ENCODE results near the gene GALNT16.

GRCh38 chr14:69232388-69232787 is 27.6 kb upstream of the GALNT16 start:
- TF ChIP-seq POLR2AphosphoS5 (IDR thresholded peaks at IDR 0.05; ENCODE audit: low read depth, low read length) (no peak), GTF2F1 (IDR thresholded peaks at IDR 0.05; ENCODE audit: borderline replicate concordance, low read depth, low read length) (no peak), RBBP5 (IDR thresholded peaks at IDR 0.05; ENCODE audit: borderline replicate concordance, low read depth, low read length) (no peak)

Data from H1 (cell line).